Ishikawa (cell line): Measurements from ENCODE around the gene RFTN1.

ENCODE experiments used
- CEBPB ChIP-seq: IDR thresholded peaks from 2 replicates; pipeline ENCODE4 v1.6.1; 2012
- CREB1 ChIP-seq: IDR thresholded peaks from 2 replicates; pipeline ENCODE4 v1.6.1; 2012; ENCODE audit warnings: low read depth
- EGR1 ChIP-seq: IDR thresholded peaks from 2 replicates; pipeline ENCODE4 v1.6.1; 2012
- EP300 ChIP-seq: IDR thresholded peaks from 2 replicates; pipeline ENCODE4 v1.6.1; 2012; ENCODE audit warnings: borderline replicate concordance
- FOXM1 ChIP-seq: IDR thresholded peaks from 2 replicates; pipeline ENCODE4 v1.6.1; 2012; ENCODE audit warnings: low read depth, borderline replicate concordance
- MAX ChIP-seq: IDR thresholded peaks from 2 replicates; pipeline ENCODE4 v1.6.1; 2012
- NFIC ChIP-seq: IDR thresholded peaks from 2 replicates; pipeline ENCODE4 v1.6.1; 2012
- RAD21 ChIP-seq: IDR thresholded peaks from 2 replicates; pipeline ENCODE4 v1.6.1; 2012; ENCODE audit warnings: low read depth
- TAF1 ChIP-seq: IDR thresholded peaks from 2 replicates; pipeline ENCODE4 v1.6.1; 2012; ENCODE audit warnings: low read depth, mild to moderate bottlenecking
- TCF12 ChIP-seq: IDR thresholded peaks from 2 replicates; pipeline ENCODE4 v1.6.1; 2012; ENCODE audit warnings: low read depth
- TEAD4 ChIP-seq: IDR thresholded peaks from 2 replicates; pipeline ENCODE4 v1.6.1; 2012
- YY1 ChIP-seq: IDR thresholded peaks from 2 replicates; pipeline ENCODE4 v1.6.1; 2012; ENCODE audit warnings: low read depth
- ZBTB7A ChIP-seq: IDR thresholded peaks from 2 replicates; pipeline ENCODE4 v1.6.1; 2012; ENCODE audit warnings: low read depth
- TF ChIP-seq, protein P1 (sequence below): IDR thresholded peaks from 2 replicates; pipeline ENCODE4 v1.6.1; 2012; ENCODE audit warnings: low read depth, mild to moderate bottlenecking
- TF ChIP-seq, protein P2 (sequence below): IDR thresholded peaks from 2 replicates; pipeline ENCODE4 v1.6.1; 2012

The RFTN1 gene

GRCh38 chr3:16300307-16300706 lies 213.2 kb downstream of the RFTN1 start:
- TF ChIP-seq CEBPB (no peak), FOXM1 (no peak), NFIC (no peak), TEAD4 (no peak), EGR1 (no peak), RAD21 (no peak)

DNA sequence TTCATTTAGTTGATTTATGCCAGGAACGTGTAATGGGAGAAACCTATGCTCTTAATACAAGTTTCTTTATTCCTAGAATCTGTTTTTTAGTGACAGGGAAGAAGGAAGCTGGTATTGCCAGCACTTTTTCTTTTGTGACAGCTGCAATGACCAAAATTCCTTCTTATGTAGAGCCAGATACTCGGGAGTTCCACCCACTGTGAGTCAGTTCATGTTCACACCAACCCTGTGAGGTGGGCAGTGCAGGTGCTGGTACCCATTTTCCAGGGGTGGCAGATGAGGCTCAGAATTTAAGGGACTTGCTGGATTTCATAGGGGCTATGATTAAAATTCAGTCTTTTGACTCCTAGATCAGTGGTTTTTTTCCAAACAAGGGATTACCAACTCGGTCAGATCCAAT lies 213.8 kb downstream of the RFTN1 start:
- TF ChIP-seq CEBPB (no peak), FOXM1 (no peak), RAD21 (no peak), MAX (no peak), ZBTB7A (no peak), EP300 (no peak), TCF12 (no peak), CREB1 (no peak), EGR1 (no peak), TAF1 (no peak), YY1 (no peak), TEAD4 (no peak)
- TF ChIP-seq, protein P1, sequence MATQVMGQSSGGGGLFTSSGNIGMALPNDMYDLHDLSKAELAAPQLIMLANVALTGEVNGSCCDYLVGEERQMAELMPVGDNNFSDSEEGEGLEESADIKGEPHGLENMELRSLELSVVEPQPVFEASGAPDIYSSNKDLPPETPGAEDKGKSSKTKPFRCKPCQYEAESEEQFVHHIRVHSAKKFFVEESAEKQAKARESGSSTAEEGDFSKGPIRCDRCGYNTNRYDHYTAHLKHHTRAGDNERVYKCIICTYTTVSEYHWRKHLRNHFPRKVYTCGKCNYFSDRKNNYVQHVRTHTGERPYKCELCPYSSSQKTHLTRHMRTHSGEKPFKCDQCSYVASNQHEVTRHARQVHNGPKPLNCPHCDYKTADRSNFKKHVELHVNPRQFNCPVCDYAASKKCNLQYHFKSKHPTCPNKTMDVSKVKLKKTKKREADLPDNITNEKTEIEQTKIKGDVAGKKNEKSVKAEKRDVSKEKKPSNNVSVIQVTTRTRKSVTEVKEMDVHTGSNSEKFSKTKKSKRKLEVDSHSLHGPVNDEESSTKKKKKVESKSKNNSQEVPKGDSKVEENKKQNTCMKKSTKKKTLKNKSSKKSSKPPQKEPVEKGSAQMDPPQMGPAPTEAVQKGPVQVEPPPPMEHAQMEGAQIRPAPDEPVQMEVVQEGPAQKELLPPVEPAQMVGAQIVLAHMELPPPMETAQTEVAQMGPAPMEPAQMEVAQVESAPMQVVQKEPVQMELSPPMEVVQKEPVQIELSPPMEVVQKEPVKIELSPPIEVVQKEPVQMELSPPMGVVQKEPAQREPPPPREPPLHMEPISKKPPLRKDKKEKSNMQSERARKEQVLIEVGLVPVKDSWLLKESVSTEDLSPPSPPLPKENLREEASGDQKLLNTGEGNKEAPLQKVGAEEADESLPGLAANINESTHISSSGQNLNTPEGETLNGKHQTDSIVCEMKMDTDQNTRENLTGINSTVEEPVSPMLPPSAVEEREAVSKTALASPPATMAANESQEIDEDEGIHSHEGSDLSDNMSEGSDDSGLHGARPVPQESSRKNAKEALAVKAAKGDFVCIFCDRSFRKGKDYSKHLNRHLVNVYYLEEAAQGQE = no peak
- TF ChIP-seq, protein P2, sequence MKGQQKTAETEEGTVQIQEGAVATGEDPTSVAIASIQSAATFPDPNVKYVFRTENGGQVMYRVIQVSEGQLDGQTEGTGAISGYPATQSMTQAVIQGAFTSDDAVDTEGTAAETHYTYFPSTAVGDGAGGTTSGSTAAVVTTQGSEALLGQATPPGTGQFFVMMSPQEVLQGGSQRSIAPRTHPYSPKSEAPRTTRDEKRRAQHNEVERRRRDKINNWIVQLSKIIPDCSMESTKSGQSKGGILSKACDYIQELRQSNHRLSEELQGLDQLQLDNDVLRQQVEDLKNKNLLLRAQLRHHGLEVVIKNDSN = no peak

DNA sequence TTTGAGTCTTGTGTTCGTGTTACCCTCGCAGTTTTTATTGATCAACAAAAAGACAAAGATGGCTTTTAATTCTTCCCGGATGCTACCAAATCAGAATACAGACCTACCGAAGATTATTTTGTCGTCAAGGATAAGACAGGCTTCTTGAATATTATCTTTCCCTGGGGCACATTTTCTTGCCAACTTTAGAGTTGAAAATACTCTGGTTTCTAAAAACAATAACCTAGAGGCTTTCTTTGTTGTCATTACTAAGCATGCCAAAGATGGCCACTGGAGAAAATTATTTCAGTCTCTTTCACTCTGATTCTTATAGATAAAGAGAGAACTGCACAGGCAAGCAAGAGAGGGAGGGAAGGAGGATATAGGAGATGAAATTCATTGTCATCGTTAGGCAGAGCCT lies 214.6 kb downstream of the RFTN1 start:
- TF ChIP-seq, protein P1 = no peak
- TF ChIP-seq EP300 (no peak), EGR1 (no peak), ZBTB7A (no peak), CEBPB (no peak), YY1 (no peak), TEAD4 (no peak), MAX (no peak), FOXM1 (no peak), RAD21 (no peak), TCF12 (no peak)
- TF ChIP-seq, protein P2 = no peak

DNA sequence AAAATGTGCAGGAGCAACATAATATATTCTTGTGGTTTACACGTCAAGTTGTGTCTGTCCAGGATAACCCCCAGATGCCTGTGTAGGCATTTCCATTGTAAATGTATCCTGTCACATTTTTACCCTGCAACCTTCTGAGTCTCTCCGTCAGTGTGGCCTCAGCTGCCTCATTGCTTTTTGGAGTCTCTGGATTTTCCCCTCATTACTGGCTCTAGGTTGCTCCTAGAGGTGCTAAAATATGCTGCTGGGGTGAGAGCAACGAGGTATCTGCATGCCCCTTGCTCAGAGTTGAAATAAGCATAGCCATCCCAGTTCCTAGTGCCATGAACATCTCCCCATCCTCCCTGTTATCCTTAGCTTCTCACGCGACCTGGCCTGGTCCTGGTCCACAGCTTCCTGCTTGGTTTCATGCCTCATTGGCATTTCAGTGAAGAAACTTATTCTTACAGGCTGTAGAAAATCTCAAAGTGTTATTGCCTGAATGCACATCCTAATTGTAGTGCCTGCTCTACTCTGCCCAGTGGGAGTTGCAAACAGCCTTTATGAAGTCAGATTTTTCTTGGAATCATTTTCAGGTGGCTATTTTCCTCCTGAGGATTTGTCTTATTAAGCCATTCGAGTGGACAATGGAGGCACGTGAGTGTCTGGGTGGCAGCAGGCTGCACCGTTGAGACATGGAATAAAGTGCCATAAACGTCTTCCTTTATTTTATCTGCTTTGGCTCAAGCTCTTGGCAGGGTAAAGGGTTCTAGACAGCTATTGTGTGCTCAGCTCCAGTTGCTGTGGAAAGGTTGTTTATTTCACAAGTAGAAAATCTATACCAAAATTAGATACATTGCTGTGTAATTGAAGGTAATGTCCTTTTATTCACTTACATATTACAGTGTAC lies 215.3 kb downstream of the RFTN1 start:
- TF ChIP-seq TAF1 = no peak
- no peak for TF ChIP-seq RAD21
- TF ChIP-seq TCF12 = no peak
- TF ChIP-seq, protein P2 = no peak
- no peak for TF ChIP-seq YY1
- TF ChIP-seq, protein P1 = no peak
- no peak for TF ChIP-seq FOXM1
- no peak for TF ChIP-seq EGR1
- TF ChIP-seq CEBPB = no peak
- no peak for TF ChIP-seq NFIC
- no peak for TF ChIP-seq CREB1
- no peak for TF ChIP-seq ZBTB7A
